SH-SY5Y (cell line): ENCODE results near the gene CLCF1.

Experiments used
- GATA2 ChIP-seq: IDR thresholded peaks from 2 replicates; pipeline ENCODE4 v1.6.1; 2011; ENCODE audit warnings: mild to moderate bottlenecking, low read depth, low read length
- GATA3 ChIP-seq: IDR thresholded peaks from 2 replicates; pipeline ENCODE4 v1.6.1; 2011; ENCODE audit warnings: low read depth, mild to moderate bottlenecking, low read length, moderate library complexity

GRCh38 chr11:67400942-67401494, 27.6 kb upstream of the CLCF1 start:
- TF ChIP-seq GATA2 = no peak
- TF ChIP-seq GATA3 = no peak
